Forelimb muscle (tissue), 1 donor: ENCODE results near the gene HOPX. TPM values are rescaled to one million over a fixed set of nuclear protein-coding genes. Genes with fewer than 3 reads are reported as not detected.
"Not testable (repeated sequence)": the region's sequence is repeated elsewhere in the genome, so short reads cannot be mapped to it uniquely, and the experiment has no call there.

Experiments
- DNase-seq: peaks from one replicate; pipeline ENCODE4 v3.0.0-alpha.2; 2013; ENCODE audit warnings: low read depth
- polyA plus RNA-seq: library from polyadenylated mRNA; unstranded; fragments of 120-200 nt; gene quantifications from one replicate; pipeline ENCODE4 v1.2.1, GENCODE V29; 2013; ENCODE audit not compliant: insufficient read length

HOPX gene
- polyA plus RNA-seq, 1 donor, result 25.4 TPM

GRCh38 chr4:56688094-56688647 is 7.1 kb upstream of the HOPX start:
- no peak for DNase-seq

DNA sequence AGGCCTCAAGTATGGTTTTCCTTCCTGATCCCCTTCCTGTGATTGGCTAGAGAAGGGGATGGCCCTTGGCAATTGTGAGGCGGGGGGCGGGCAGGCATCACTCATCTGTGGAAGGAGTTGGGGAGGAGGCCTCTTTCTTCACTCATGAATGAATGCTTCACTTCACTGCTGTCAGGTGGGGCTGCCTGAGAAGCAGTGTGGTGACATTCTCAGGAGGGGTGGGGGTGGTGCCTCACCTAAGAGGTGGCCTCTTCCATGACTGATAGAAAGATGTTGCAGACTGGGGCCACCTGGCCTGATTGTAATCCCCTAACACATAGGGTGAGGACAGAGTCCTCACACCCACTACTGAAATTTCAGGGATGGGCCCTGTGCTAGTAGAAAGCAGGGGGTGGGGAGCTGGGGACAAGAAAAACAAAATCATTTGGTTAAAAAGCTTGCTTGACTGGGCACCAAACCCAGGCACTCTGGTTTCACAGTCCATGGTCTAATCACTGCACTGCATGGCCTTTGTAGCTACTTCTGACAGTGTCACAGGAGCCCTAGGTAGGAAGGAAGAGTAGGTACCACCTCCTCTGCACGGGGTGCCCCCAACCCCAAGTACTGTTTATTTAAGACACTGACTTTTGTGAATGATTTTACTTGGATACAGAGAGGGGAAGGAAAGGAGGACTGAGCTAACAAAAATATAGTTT is 5.6 kb upstream of the HOPX start:
- no peak for DNase-seq

DNA sequence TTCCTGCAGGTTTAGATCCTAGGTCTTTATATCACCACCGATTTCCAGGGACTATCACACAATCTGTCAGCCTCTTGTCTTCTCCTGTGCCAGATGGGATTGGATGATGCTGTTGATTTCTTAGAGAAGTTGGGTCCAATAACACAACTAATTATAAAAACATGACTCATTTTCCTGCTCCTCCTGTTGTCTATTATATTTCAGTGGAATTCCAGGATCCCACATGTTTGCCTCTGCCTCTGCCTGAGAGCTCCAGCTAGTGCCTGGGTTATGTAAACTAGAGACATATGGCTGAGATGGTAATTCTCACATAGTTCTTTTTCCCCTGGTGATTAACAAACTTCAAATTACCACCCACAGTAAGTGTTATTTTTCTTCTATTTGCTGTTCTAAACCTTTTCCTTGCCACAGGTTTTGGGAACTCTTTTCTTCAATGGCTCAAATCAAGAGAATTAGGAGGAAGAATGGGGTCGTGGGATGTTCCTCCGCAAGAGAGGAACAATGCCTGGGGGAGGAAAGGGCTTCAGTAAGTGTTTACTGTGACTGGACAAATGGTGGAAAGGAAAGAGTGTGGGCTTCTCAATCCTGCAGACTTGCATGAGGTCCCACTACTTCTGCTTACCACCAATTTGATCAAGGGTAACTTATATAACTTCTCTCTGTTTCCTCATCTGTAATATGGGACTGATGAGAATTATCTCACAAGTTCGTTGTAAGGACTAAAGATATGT is 3.4 kb upstream of the HOPX start:
- no peak for DNase-seq

GRCh38 chr4:56683455-56683854 is 2.4 kb upstream of the HOPX start:
- no peak for DNase-seq

- no peak for DNase-seq
Measured at GRCh38 chr4:56681853-56682525, 893 bp upstream of the HOPX start.

- DNase-seq, result no peak
Measured at GRCh38 chr4:56680266-56680665, 830 bp downstream of the HOPX start.

- no peak for DNase-seq
Measured at GRCh38 chr4:56677711-56678110, 3.4 kb downstream of the HOPX start.

DNA sequence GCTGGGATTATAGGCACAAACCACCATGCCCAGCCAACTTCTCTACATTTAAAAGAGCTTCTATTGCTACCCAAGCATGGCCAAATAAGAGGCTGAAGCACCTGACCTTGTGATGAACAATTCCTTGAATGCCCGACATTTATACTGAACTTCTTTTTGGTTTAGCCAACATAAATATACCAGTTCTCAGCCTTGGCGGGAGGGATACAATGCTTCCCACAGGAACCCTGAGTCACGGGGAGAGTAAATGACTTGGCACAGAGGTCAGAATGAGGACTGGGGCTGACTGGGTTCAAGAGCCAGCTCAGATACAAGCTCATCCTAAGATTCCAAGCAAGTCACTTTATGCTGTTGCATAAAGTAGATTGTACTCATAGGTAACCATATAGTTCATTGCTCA is 6.1 kb downstream of the HOPX start:
- DNase-seq, result no peak

DNA sequence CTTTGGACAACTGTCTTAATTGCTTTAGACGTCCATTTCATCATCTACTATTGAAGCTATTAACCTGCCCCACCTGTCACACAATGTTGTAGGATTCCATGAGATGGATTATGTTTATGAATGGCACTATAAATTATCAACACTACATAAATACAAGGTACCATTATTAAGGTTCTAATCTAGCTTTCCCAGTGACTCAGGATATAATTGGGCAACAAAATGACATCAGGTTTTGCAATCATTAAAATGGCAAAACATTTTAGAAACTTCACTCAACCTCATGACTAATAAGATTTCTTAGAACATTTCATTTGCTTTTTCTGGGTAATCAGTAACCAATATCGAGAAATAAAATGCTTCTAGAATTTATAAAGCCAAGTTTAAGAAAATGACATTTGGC is 9.2 kb downstream of the HOPX start:
- DNase-seq, result no peak

DNA sequence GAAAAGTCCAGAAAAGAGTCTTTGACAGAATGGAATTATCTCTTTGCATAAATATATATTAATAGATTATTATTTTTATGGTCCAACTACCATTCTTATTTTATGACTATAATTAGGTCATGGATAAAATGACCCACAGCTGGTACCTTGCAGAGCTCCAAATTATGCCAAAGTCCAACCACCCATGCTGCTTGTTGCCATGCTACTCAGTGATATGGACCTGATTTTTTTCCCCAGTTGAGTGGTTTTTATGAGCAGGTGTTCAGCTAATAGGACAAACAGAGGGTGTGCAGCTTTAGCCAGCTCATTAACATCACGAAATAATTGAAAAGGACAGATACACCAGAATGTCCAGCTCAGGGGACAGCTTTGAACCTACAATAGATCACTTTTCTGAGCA is 9.7 kb downstream of the HOPX start:
- DNase-seq, result no peak

- no peak for DNase-seq
Measured at GRCh38 chr4:56668267-56668666, 12.8 kb downstream of the HOPX start.

GRCh38 chr4:56667396-56667795 is 13.7 kb downstream of the HOPX start:
- not testable (repeated sequence) for DNase-seq

DNA sequence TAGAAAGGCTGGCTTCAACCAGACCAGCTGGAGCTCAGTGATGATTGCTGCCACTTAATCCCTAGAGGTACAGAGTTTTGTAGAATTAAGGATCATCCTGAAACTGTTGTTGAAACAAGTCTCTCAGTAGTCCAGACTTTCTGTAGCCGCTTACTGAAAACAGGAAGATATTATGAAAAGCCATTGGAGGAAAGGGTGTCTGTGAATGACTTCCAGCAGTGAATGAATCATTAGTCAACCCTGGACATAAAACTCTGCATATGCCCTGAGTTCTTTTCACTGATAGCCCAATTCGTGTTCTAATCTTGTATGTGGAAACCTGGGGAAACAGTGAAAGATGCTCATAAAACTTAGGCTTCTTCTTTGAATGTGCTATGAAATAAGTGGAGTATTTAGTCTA is 14.8 kb downstream of the HOPX start:
- DNase-seq, result no peak

GRCh38 chr4:56665781-56666180 is 15.3 kb downstream of the HOPX start:
- DNase-seq, result no peak

DNA sequence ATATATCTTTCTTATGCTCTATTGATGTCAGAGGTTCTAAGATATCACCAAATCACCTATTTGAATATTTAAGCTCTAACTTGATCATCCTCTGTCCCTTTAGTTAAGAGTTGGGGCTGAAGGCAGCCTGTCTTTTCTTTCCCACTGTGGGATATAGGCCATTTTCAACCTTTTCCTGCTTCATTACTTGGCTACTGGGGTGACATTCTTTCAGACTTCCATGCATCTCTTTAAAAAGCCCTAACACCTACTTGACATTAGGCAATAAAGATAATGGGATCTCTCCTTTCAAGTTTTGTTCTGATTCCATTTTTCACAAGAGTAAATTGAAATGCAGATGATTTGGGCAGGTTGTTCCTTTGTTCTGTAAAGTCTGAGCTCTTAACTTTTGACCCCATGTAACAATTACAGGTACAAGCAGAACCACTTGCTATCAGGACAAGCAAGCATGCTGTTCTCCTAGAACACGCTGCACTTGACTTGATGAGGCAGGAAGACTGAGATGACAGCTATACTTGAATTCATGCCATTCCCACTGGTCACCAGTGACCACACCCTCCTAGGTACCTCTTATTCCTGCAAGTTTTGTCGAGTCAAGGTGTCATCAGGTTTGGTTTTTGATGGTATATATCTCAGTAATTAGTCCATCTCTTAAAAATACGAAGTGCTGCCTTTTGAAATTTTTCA is 18.2 kb downstream of the HOPX start:
- no peak for DNase-seq

- DNase-seq, result no peak
Measured at GRCh38 chr4:56659946-56660345, 21.1 kb downstream of the HOPX start.

- DNase-seq, result no peak
Measured at GRCh38 chr4:56658528-56658927, 22.6 kb downstream of the HOPX start.

DNA sequence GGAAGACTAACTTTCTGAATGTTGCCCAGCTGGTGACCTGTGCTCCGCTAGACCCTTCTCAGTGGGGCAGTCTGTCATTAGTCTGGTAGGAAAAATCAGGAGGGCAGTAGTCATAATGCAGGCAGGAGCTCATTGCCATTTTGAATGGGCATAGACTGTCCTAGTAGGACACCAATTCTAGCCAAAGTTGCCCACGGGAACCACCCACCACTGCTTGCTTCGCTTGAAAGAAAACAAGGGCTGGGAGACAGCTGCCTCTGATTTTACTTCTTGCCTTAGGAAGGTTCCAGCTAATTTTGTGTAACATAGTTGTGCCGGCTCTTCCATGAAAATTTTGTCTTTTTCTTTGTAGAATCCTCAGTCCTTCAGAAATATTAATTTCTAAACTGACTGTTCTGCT is 23.3 kb downstream of the HOPX start:
- DNase-seq, result no peak

- DNase-seq, result no peak
Measured at GRCh38 chr4:56657128-56657527, 24.0 kb downstream of the HOPX start.

GRCh38 chr4:56656346-56656643 is 24.8 kb downstream of the HOPX start:
- no peak for DNase-seq

GRCh38 chr4:56655627-56656345 is 25.3 kb downstream of the HOPX start:
- no peak for DNase-seq

DNA sequence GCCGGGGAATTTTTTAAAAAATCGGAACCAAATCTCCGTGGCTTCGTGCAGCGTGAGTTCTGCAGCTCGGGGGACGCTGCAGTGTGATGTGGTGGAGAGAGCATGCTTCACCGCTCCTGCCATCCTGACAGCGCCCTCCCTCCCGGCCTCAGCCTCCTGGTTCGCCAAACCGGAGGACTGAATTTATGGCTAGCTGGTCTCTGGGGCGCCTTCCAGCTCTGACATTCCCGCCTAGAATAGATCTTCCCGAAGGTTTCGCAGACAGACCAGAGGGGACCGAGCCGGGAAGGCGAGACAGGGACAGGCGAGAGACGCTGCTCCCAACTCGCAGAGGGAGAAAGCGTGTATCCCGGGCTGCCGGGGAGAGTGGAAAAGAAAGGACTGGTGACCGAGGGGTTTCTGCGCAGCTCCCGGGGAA is 25.9 kb downstream of the HOPX start:
- no peak for DNase-seq
